Daoy (cell line): ENCODE measurements around the gene PDE12. TPM values are rescaled to one million over a fixed set of nuclear protein-coding genes. Genes with fewer than 3 reads are reported as not detected.
A peak's percentile ranks its signal among the peaks of the same experiment; 100 is the strongest.
"Not testable (repeated sequence)": the region's sequence is repeated elsewhere in the genome, so short reads cannot be mapped to it uniquely, and the experiment has no call there.

Source experiments
- DNase-seq: peaks from one replicate; pipeline ENCODE4 v3.0.0-alpha.2; 2015; ENCODE audit warnings: low read depth
- total RNA-seq: library from RNA; depleted of rRNA; stranded (reverse); fragments of >200 nt; shearing (Covaris generic); gene quantifications from 2 replicates; pipeline ENCODE4 v1.2.3, GENCODE V29; 2014; rRNA removed

The PDE12 gene
- total RNA-seq, 1 experiment from 2014 or later = 15.7 TPM

DNA sequence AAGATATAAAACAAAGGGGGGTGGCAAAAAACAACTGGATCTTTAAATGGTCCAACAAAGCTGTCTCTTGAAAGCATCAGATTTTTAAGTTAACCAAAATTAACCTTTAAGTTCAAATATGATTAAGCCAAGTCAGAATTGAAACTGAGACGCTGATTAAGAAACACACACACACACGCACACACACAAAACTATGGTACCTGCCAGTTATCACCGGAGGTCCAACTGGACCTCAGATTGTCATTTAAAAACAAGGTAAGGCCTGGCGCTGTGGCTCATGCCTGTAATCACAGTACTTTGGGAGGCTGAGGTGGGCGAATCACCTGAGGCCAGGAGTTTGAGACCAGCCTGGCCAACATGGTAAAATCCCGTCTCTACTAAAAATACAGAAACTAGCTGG is 30.7 kb downstream of the PDE12 start:
- no peak for DNase-seq

DNA sequence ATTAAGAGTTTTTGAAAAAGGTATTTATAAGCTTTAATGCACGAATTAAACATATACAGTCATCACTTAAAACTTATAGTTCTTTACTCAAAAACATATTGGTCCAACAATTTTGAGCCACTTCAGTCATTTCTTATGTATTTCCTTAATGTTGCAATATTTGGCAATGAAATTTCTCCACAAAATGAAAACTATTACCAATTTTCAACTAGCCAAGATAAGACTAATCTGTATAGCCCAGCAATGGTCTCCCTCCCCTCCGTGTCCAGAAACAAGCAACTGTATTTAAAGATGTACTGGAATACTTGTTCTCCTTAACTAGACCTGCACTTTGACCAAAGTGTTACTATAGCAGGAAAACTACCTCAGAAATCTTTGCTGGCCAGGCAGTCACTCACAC is 31.8 kb downstream of the PDE12 start:
- DNase-seq = no peak

DNA sequence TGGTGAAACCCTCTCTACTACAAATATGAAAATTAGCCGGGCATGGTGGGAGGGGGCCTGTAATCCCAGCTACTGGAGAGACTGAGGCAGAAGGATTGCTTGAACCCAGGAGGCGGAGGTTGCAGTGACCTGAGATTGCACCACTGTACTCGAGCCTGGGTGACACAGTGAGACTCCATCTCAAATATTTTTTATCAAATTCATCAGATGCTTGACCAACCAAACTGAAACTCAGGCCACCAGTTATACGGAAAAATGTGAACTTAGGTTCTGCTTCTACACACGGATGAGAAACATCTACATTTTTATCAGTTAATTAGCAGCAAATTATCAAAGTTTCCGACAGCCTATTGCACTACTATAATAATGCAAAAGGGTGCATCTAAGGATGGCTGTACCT is 36.2 kb downstream of the PDE12 start:
- no peak for DNase-seq

DNA sequence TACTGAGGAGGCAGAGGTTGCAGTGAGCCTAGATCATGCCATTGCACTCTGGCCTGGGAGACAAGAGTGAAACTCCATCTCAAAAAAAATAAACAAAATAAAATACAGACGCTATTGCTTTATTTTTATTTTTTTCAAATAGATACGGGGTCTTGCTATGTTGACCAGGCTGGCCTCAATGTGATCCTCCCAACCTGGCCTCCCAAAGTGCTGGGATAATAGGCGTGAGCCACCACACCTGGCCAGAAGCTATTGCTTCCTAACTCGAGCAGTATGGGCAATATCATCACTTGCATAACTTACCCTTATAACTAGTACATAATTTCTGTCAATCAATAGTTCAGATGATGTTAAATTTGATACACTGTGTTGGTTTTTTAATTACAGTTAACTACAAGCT is 38.1 kb downstream of the PDE12 start:
- no peak for DNase-seq

DNA sequence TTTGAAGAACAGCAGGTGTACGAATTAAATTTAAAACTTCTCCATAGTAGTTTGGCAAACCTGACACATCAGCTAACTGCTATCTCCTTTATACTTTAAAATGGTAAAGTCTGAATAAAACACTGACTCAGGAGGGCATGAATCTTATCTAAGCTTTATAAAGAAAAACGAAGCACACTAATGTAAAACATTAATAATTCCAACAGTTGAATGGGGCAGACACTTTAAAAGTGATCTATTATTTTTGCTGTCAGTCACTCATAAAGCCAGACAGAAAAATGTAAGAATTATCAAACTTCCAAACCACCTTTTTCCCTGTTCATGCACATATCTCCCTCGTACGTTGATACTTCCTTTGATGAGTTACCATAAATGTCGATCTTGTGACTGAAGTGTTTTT is 38.5 kb downstream of the PDE12 start:
- DNase-seq = no peak

DNA sequence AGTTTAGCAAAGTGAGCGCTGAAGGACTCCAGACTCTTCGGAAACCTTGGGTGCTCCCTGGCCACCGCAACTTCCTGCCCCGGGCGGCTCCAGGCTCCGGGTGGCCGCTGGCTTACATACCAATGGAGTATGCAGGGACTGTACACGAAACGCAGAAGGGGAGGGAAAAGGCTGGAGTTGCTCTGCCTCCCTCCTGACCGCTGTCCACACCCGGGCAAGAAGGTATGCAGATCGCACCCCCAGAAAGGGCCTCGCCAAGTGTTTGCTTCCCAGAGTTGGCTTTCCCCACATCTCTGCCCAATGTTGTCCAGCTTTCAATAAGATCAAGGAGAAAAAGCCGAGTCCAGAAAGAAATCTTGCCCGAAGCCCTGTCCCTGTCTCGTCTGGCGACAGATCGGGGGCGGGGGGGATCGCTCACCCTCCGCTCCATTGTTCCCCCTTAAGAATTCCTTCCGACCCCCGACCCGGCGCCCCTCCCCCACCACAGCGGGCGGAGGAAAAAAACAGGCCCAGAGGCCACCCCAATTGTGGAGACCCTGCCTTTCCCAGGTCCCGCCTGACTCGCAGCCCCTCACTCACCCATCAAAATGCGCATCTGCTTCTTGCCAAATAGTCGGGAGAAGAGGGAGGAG is 40.5 kb downstream of the PDE12 start:
- DNase-seq = peak; percentile 85

- DNase-seq = peak; percentile 99
These were observed 41.3 kb downstream of the PDE12 start, which contains the start of gene ARF4 for GRCh38 chr3:57597127-57597923. Gene ARF4, minus strand, starts transcription at chr3:57597344. Its CDS starts 204 bp downstream, at chr3:57597140.

DNA sequence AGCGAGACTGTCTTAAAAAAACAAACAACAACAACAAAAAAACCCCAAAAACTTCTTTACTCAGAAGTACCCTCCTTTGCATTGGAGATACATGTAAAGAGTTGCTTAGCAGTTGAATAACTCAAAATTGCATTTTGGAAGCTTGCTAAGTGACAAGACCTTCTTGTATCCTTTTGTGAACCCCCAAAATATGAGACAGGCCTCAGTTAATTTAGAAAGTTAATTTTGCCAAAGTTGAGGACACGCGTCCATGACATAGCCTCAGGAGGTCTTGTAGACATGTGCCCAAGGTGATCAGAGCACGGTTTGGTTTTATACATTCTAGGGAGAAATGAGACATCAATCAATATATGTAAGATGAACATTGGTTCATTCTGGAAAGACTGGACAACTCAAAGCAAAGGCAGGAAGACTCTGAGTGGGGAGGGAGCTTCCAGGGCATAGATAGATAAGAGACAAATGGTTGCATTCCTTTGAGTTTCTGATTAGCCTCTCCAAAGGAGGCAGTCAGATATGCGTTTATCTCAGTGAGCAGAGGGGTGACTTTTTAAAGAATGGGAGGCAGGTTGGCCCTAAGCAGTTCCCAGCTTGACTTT is 42.8 kb downstream of the PDE12 start:
- DNase-seq = no peak

DNA sequence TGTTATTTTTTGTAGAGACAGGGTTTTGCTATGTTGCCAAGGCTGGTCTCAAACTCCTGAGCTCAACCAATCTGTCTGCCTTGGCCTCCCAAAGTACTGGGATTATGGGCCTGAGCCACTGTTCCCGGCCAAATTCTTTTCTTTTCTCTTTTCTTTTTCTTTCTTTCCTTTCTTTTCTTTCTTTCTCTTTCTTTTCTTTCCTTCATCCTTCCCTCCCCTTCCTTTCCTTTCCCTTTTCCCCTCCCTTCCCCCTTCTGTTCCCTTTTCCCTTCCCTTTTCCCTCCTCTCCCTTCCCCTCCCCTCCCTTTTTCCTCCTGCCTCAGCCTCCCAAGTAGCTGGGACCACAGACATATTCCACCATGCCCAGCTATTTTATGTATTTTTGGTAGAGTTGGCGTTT is 44.1 kb downstream of the PDE12 start:
- no peak for DNase-seq

GRCh38 chr3:57604971-57605370 is 48.9 kb downstream of the PDE12 start:
- DNase-seq = no peak

- no peak for DNase-seq
These were observed 49.6 kb downstream of the PDE12 start for GRCh38 chr3:57605683-57606082.

DNA sequence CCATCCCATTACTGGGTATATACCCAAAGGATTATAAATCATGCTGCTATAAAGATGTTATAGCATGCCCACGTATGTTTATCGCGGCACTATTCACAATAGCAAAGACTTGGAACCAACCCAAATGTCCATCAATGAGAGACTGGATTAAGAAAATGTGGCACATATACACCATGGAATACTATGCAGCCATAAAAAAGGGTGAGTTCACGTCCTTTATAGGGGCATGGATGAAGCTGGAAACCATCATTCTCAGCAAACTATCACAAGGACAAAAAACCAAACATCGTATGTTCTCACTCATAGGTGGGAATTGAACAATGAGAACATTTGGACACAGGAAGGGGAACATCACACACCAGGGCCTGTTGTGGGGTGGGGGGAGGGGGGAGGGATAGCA is 55.8 kb downstream of the PDE12 start:
- DNase-seq = not testable (repeated sequence)

DNA sequence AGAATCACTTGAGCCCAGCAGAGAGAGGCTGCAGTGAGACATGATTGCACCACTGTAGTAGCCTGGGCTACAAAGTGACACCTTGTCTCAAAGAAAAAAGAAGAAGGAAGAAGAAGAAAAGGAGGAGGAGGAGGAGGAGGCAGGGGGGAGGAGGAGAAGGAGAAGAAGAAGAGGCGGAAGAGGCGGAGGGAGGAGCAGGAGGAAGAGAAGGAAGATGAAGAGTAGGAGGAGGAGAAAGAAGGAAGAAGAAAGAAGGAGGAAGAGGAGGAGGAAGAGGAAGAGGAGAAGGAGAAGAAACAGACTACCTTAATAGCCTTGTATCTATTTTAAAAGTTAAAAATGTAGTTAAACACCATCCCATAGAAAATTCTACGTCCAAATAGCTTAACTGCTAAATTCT is 60.2 kb downstream of the PDE12 start:
- DNase-seq = no peak

Other genes starting within 250 kb of the PDE12 start
- gene DNAH12, start 11.9 kb upstream of the PDE12 start, total RNA-seq = 0.06 TPM in 1 of 2 replicates, not detected in the other
- 216 and 220 TPM in 2 replicates for gene ARF4, start 41.1 kb downstream of the PDE12 start, total RNA-seq
- gene DENND6A, start 136.8 kb downstream of the PDE12 start, total RNA-seq = 13.3 and 30.7 TPM in 2 replicates
- 32.6 and 34.9 TPM in 2 replicates for gene SLMAP, start 200.0 kb downstream of the PDE12 start, total RNA-seq